Breast epithelium (tissue), 3 donors: ENCODE results near the gene KIFC1.

Experiments used
- CTCF ChIP-seq, 3 donors: fragments of 450-650 bp; IDR thresholded peaks; one replicate each; pipeline ENCODE4 v1.5.1; 2016 to 2017; ENCODE audit warnings: antibody characterized with exemption in 3 of 3, mild to moderate bottlenecking in 3 of 3, moderate library complexity in 3 of 3
- POLR2A ChIP-seq: fragments of 450-650 bp; IDR thresholded peaks from one replicate; pipeline ENCODE4 v1.6.1; 2016; ENCODE audit warnings: antibody characterized with exemption, mild to moderate bottlenecking, moderate library complexity
- POLR2AphosphoS5 ChIP-seq, 3 donors: sonication (generic); formaldehyde crosslinking; IDR thresholded peaks; one replicate each; pipeline ENCODE4 v1.6.1; 2017; ENCODE audit warnings: antibody characterized with exemption in 3 of 3

GRCh38 chr6:33430991-33431879 is 39.6 kb downstream of the KIFC1 start:
- TF ChIP-seq CTCF (IDR thresholded peaks at IDR 0.05) (no peak), POLR2A (no peak), POLR2AphosphoS5 (IDR thresholded peaks at IDR 0.05) (no peak)
